ENCODE measurements around the gene UBE2G2.

UBE2G2 gene

DNA sequence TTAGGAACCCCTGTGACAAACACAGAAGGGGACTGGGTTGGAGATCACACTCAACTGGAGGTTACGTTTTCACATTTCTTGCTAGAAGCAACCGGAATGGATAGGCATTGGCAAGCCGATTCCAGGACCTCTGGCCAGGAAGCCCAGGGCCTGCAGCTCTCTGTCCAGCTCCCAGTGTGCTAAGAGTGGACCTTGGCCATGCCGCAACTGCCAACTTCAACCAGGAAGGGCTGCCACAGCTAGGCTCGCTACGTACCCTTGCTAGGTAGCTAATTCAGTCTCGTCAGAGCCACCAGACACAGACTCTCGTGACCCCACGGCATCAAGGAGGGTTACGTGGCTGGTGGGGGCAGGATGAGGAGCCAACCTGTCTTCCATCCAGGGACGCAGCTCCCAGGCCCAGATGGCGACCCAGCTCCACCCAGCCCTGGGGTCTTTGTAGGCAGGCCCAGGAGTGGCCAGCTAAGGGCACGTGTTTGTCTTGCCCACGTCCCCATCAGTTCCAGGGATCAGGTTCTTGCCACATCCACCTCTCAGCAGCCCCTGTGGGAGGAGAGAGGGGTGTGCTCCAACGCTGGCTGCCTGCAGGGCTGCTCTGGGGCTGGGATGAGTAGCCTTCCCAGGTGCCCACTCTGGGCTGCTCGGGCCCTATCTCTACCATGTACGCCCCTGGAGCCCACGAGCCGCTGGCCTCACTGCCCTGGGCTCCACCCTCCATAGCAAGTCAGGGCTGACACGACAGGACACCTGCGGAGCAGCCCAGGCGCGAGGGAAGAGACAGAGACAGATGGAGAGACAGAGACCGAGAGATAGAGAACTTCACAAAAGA lies 39.2 kb downstream of the UBE2G2 start:
- no peak for DNase-seq

DNA sequence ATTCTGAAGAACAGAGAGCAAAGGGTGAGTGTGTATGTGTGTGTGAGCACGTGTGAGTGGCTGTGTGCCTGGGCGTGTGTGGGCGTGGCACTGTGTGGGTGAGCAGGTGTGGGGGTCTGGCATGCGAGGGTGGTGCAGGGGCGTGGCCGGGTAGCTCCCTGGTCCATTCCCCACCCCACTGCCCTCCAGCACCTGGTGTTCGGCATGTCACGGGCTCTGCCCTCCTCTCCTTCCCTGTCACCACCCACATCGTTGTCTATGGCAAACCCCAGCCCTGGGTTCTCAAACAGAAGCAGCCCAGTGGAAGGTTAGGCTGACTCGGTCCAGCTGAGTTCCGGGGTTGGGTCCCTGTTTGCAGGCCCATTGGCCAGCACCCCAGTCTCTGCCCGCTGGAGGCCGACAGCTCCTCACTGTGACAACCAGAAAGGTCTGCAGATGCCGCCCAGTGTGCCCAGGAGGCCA lies 39.8 kb downstream of the UBE2G2 start:
- DNase-seq: no peak

DNA sequence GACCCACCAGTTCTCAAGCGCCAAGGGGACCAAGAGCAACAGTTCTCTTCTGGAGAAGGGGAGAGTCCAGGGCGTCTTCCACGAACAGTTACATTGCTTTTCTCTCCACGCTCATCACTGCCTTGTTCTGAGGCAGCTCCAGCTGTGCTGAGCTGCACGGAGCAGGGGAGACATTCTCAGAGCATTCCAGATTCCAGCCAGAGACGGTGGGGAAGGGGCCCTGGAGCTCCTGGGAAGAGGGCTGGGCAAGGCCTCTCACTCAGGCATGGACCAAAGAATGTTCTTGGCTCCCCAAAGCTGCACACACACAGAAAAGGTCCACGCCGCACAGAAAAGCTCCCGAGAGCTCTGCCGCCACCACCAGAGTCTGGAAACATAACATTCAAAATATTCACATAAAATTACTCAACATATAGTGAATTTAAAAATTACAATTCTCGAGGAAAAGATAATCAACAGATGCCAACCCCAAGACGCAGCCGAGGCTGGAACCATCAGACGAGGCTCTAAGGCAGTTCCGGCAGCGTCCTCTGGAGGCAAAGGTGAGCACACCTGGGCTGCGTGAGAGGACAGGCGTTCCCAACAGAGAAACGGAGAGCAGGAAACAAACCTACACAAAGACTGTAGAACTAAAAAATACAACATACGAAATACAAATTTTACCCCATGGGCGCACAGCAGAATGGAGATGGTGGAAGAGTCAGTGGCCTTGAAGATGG lies 40.5 kb downstream of the UBE2G2 start:
- no peak for DNase-seq

DNA sequence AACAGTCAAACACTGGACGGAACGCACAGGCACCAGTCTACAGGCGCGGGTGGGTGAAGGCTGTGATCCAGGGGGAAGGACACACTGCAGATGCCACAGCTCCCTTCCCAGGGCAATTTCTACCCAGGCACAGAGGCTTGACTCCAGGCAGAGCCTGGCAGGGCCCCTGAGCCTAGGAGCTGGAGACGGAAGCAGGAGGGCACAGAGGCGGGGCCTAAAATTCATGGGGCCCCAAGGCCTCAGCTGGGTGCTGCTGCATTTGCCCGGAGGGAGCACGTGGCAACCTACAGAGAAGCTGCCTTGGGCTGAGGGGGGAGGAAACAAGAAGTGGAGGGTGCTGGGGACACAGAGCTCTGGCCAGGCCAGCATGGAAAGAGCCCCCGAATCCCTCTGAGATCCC lies 41.2 kb downstream of the UBE2G2 start:
- DNase-seq: no peak

DNA sequence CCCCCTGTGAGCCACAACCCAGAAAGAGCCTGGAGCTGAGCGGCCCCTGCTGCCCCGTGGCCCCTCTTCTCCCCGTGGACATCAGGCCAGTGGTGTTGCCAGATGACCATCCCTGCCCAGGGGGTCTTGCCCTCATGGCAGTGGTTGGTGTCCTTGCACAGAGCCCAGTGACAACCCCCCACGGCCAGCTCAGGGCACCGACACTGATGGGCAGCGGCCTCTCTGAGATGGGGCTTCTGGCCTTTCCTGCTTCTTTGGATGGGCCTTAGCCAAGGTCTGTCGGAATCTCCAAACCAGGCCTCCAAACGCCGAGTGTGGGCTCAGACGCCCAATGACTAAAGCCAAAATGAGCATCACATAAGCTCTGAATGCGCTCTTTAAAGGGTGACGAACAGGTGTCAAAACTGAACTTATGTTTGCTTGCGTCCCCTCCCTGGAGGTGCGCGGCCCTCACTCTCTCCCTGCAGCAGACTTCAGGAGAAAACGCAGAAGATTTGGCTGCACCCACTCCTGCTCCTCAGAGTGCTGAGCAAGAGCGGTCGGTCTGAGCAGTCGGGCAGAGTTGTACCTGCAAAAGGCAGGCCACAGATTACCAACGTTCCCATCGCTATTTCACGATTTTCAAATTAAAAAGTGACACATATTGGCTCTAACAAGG lies 41.9 kb downstream of the UBE2G2 start:
- no peak for DNase-seq

DNA sequence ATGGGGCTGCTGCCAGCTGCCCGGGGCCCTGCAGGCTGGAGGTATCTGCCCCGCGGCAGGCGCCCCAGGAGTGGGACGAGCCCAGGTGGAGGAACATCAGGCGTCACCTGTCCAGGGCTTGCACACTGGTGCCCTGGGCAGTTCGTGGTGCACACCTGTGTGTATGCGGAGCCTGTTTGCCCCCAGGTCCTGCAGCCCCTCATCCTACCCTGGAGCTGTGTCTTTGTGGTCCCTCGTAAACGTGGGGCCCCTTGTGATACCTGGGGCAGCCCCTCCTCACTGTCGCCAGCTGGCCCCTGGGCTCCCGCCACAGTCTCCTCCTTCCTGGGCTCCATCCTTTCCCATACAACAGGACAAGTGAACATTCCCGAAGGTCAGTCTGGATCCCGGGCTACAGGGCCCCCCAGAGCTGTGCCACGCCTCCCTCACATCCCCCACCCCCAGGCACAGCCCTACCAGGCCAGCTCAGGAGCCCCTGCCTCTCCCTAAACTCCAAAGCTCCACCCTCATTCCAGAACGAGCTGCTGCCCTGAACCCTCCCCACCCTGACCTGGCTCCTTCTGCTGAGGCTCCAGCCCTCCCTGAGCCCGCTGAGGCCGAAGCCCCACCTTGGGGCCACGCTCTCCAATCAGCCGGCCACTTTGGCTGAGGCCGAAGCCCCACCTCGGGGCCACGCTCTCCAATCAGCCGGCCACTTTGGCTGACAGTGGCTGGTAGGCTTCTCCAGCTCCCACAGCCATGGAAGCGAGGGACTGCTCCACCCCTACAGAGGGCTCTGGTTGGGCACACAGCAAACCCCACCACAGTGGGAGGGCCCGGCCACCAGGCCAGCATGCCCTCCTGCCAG lies 42.6 kb downstream of the UBE2G2 start:
- no peak for DNase-seq

DNA sequence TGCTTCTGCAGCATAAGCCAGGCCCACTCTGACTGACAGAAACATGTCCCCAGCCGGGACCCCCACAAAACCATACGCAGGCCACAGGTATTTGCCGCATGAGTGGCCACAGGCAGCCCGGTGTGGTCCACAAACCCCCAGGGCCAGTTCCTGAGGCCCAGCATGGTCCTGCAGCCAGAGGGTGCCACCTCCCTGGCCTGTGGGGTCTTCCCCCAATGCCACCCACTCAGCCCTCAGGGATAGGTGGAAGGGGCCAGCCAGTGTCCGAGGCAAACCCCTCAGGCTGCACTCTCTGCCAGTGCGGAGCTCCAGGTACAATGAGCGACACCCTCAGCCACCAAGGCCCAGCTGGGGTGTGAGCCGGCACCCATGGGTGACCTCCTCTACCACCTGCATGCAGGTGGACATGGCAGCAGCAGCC lies 43.5 kb downstream of the UBE2G2 start:
- DNase-seq: no peak

DNA sequence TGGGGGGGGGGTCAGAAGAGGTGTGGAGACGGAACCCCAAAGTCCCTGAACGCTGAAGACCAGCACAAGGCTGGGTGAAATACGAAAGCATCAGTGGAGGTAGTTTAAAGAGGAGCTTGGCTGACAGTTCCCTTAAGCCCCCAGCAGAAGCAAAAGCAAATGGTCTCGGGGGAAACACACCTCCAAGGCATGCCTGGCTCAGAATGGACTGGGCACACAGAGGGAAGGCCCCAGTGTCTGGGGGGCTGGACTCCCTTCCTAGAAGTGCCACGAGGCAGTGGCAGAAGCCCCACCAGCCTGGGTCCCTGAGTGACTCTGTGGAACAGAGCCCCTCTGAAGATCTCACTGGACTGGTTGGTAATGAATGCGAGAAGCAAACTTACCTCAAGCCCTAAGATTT lies 43.9 kb downstream of the UBE2G2 start:
- DNase-seq: no peak

DNA sequence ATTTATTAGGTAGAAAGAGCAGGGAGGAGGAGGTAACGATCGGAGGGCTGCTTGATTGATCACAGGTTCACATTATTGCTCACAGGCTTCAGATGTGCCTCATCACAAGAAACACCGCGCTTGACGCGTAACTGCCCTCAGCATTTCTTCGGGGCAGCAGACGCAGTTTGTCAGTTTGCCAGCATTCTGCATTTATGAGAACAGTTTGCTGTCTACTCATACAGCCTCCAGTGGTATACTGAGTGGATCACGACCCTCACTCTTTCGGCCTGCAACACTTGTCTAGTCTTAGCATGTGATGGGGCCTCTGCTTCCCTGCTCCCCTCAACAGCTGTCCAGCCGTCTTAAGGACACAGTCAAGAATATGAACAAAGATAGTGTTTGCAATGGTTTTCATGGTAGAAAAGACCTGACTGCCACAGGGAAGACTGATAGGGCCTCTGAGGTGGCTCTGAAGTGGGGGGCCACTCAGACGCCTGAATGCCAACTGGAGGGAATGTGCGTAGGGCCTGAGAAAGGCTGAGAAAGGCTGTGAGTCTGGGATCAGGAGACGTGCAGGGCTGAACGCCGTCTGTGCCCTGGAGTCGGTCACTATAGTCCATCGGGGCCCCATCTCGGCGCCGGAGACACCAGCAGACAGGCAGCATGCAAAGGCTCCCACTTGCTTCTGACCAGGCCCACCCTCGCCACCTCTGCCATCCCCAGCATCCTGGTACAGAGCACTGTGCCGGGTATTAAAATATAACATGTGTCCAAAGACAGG lies 45.0 kb downstream of the UBE2G2 start:
- no peak for DNase-seq

DNA sequence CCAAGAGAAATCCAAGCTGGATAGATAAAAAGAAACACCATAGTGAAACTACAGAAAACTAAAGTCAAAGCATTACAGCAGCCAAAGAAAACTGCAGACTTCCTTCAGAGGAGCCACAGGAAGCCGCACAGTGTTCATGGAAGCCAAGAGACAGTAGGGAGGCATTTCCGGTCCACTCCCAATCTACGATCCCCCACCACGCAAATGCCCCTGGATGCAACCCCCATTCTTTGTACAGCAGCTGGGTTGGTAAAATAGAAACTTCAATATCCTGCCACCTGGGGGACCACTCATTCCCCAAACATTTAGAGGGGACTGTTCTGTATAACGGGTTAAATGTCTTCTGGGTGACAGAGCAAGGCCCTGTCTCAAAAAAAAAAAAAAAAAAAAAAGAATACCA lies 46.4 kb downstream of the UBE2G2 start:
- DNase-seq: no peak

DNA sequence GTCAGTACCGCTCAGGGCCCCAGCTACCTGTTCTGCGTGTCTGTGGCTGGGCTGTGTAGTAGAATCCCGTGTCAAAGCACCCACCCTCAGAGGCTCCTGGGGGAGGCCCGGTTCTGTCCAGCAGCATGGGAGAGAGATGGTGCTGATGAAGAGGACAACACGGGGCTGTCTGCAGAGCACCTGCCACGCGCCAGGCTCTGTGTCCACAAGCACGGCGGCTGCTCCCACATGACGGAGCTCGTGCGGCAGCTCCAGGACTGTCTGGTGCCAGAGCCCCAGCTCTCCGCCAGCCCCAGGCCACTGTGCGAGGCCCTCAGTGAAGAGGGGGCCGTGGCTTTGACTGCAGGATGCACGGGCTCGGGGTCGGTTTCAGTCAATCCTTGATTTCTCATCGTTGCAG lies 48.3 kb downstream of the UBE2G2 start:
- DNase-seq: no peak

DNA sequence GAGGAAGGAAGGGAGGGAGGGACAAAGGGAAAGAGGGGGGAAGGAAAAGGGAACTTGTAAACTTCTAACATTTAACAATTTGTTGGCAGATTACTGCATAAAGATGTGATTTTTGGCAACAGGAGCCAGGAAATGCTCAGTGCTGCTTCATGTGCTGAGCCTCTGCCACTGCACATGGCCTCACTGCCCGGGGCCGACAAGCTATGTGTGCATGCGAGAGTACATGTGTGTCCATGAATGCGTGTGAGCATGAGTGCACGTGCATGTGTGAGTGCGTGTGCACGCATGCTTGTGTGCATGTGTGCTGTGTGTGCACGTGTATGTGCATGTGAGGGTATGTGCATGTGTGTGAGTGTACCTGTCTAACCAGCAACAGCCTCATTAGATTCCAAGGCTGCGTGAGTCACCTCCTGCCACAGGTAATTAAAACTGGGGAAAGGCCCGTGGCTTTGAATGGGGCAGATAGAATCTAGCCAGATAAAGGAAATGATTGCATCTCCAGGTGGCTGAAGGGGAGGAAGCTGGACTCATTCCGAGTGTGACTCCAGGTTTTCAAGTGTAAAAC lies 48.9 kb downstream of the UBE2G2 start:
- DNase-seq: no peak

DNA sequence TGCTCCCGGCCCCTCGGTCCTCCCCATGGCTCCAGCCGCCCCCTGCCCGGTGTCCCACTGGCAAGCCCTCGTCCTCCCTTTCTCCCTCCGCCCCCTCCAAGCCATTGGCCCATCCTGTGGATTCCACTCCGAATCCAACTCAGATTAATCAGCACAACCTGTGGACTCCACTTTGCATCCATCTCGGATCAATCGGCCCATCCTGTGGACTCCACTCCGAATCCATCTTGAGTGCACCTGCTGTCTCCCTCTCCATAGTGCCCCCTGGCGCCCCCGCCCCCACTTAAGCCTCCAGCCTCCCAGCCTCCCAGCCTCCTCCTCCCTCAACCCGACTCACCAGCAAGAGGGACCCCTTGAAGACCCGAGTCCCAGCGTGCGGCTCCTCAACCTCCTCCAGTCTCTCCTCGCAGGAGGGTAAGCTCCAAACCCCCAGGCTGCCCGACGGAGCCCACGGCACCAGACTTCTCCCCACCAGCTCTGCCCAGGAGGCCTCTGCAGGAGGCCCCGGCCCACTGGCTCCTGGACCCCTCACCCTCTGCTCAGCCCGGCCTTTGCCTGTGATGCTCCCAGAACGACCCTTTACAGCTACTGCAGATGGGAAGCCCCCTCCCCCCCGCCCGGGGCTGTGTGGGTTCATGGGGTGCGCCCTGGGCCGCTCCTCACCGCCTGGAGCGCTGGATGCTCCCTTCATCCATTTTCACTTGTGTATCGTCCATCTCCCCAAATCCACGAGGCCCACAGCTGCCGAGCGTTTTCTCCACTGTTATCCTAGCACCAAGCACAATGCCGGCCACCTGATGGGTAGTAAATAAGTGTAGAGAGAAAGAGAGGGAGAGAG lies 49.6 kb downstream of the UBE2G2 start:
- no peak for DNase-seq

DNA sequence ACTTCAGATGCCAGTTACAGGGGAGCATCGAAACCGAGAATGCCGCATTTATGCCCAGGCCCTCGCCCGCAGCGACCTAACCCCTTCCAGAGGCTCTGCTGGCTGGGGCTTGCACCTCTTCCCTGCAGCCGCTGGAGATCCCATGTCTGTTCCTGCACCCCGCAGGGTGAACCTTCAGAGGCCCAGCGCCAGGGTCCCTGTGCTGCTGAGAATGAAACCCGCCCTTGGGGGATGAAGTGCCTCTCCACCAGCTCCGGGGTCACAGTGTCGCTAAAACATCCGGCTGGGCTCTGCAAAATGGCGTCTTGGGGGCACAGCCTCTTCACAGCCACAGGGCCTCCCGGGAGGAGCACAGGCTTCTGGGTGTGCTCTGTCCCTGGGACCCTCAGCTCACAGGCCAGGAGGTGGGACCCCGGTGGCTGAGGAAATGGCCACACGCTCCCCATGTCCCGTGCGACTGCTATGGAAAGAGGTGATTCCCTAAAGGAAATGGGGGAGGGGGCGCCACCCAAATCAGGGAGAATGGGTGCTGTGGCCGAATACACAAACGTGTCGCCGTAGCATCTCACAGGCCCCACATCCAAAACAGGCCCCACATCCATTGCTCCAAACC lies 50.3 kb downstream of the UBE2G2 start:
- no peak for DNase-seq

DNA sequence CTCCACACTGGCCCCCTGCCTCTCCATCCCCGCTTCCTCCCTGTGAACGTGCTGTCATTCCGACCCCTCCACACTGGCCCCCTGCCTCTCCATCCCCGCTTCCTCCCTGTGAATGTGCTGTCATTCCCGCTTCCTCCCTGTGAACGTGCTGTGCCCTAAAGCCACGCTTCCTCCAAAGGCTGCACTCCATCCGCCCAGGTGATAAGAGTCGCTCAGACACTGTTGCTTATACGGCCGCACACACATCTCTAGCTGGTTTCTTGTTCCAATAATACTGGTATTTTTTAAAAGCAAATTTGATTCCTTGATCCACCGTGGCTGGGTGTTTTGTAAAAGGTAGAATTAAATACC lies 51.0 kb downstream of the UBE2G2 start:
- no peak for DNase-seq

DNA sequence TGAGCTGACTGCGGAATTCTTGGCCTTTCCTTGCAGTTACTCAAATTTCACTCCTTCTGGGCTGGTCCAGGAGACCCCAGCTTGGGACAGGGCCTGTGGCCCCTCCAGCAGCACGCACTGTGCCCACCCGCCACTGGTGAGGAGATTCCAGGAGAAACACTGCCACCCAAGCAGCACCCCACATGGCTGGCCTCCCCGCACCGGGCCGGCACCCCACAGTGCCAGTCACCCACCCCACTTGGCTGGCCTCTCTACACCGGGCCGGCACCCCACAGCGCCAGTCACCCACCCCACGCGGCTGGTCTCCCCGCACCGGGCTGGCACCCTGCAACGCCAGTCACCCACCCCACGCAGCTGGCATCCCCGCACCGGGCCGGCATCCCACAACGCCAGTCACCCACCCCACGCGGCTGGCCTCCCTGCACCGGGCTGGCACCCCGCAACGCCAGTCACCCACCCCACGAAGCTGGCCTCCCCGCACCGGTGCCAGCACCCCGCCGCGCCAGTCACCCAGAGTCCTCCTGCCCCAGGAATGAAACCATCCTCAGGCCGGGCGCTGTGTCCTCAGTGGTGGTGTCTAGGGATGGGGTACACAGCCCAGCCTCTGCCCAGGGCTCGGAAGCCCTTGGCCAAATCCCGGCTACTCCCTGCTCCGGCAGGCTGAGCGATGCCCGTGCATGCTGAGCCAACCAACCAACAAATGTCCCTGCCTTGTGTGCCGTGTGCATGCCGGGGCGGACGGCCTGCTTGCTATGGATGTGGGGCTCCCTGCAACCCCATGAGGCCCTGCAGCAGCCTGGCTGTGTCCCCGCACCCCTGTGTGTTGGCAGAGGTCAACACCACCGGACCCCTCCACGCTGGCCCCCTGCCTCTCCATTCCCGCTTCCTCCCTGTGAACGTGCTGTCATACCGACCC lies 51.6 kb downstream of the UBE2G2 start:
- DNase-seq: no peak

DNA sequence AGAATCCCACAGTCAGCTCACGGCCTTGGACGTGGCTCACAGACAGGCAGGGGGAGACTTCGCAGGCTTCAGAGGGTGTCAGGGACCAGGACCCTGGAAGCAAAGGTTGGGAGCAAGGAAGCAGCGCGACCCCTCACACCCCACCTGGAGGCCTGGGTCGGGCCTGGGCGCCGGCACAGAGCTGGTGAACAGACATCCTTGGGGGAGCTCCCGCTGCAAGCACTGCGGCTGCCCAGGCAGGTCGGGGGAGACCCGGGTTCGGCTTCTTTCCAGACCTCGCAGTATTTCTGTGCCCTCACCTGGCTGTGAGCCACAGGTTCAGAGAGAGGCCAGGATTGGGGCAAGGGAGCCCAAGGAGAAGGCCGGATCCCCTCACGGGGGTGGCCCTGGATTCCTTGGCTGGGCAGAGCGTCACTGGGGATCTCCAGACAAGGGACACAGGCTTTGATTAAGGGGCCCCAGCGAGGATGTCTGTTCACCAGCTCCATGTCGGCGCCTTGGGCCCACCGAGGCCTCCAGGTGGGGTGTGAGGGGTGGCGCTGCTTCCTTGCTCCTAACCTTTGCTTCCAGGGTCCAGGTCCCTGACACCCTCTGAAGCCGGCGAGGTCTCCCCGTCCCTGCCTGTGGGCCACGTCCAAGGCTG lies 52.4 kb downstream of the UBE2G2 start:
- DNase-seq: no peak

DNA sequence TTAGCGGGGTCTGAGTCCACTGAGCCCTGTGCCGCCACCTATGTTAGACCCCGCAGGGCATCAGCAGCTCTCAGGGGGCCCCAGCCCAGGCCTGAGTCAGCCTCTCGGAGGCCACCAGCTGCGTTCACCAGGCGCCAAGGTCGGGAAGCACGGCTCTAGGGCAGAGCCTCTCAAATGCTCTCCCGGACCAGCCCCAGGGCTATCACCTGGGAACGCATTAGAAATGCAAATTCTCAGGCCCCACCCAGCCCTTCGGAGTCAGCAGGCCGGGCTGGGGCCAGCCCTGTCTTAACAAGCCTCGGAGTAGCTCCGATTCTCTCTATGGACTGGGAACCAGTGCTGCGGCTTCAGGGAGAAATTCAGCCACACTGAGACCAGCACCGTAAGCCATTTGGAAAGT lies 53.0 kb downstream of the UBE2G2 start:
- no peak for DNase-seq
